ENCODE data around the gene SIPA1. TPM values are rescaled to one million over a fixed set of nuclear protein-coding genes. Genes with fewer than 3 reads are reported as not detected.

The SIPA1 gene
- total and polyA plus RNA-seq, 2 of the 13 experiments (the other 11 are each of a cell fraction or from before 2014, with no cell fraction given) = 5.8 to 7.7 TPM

GRCh38 chr11:65637794-65638419 lies at the start of gene SIPA1 (continued):
- TF ChIP-seq ZNF574 (CRISPR knock-in tag; IDR thresholded peaks at IDR 0.05) (peak; percentile 48; the same call in 1 of the 2 replicates), ZNF713 (CRISPR knock-in tag; IDR thresholded peaks at IDR 0.05) (0 out of 2 replicates have a peak, but pooled peaks have one; percentile 39), MAX (IDR thresholded peaks at IDR 0.05) (peak; percentile 45), BHLHE40 (IDR thresholded peaks at IDR 0.05; ENCODE audit: low read length) (no peak), ZNF709 (CRISPR knock-in tag; IDR thresholded peaks at IDR 0.05) (peak; percentile 51; the same call in 1 of the 2 replicates), PTBP1 (IDR thresholded peaks at IDR 0.05; ENCODE audit: low read depth, low read length, poor library complexity, severe bottlenecking) (no peak), CTCF (CRISPR knock-in tag; IDR thresholded peaks at IDR 0.05) (peak; percentile 74), ZNF784 (CRISPR knock-in tag; IDR thresholded peaks at IDR 0.05; ENCODE audit: borderline replicate concordance) (0 out of 2 replicates have a peak, but pooled peaks have one; percentile 49), ZNF451 (CRISPR knock-in tag; IDR thresholded peaks at IDR 0.05) (0 out of 2 replicates have a peak, but pooled peaks have one; percentile 44), ZNF263 (CRISPR knock-in tag; IDR thresholded peaks at IDR 0.05) (peak; percentile 53; the same call in 1 of the 2 replicates), MXI1 (IDR thresholded peaks at IDR 0.05; ENCODE audit: borderline replicate concordance, low read depth, low read length) (peak; percentile 76; the same call in 1 of the 3 replicates), TOPORS (CRISPR knock-in tag; IDR thresholded peaks at IDR 0.05) (peak; percentile 66; the same call in 1 of the 2 replicates), ZUFSP (CRISPR knock-in tag; IDR thresholded peaks at IDR 0.05; ENCODE audit: borderline replicate concordance) (no peak), PPARG (CRISPR knock-in tag; conservative IDR thresholded peaks at IDR 0.05) (no peak), ZNF253 (CRISPR knock-in tag; IDR thresholded peaks at IDR 0.05; ENCODE audit: borderline replicate concordance) (no peak), ZBTB34 (CRISPR knock-in tag; IDR thresholded peaks at IDR 0.05) (peak; percentile 40; the same call in 1 of the 2 replicates), TBX2 (CRISPR knock-in tag; IDR thresholded peaks at IDR 0.05; ENCODE audit: borderline replicate concordance) (peak; percentile 35; the same call in 1 of the 2 replicates), THAP7 (CRISPR knock-in tag; IDR thresholded peaks at IDR 0.05) (no peak), STAG1 (CRISPR knock-in tag; IDR thresholded peaks at IDR 0.05) (peak; percentile 45)
